SHP77 (cell line): ENCODE measurements around the gene ZNF169.
"Not testable (repeated sequence)": the region's sequence is repeated elsewhere in the genome, so short reads cannot be mapped to it uniquely, and the experiment has no call there.

Source experiments
- DNase-seq, 2 experiments: peaks; one replicate each; lab custom pipeline; 2025; lab: John Stamatoyannopoulos, UW

ZNF169 gene

GRCh38 chr9:94348754-94349153 is 89.7 kb downstream of the ZNF169 start:
- DNase-seq: not testable (repeated sequence)
